Measurements from ENCODE around the gene TSFM. TPM values are rescaled to one million over a fixed set of nuclear protein-coding genes. Genes with fewer than 3 reads are reported as not detected.

The TSFM gene
- total RNA-seq, 1 donor from 2014 or later, result 25.8 TPM

DNA sequence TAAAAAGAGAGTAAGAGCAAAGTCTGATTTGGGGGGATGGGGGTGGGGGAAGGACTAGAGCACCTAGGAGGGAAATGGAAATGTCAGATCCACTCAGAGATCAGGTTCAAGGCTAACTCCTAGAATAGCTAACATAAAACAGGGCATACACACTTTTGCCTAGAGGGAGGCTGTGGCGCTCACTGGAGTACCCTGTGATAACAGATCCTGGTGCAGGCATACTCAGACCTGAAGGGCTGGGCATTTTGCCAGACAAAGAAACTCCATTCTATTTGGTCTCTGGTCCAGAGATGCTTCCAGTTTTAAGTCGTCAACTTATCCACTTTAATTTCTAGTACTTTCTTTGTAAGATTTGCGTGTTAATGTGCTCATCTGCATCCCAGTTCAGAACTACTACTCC lies 58.1 kb downstream of the TSFM start:
- Mint-ChIP-seq H3K9me3 (ENCODE audit: unreplicated experiment) (no peaks in the 10 kb centered on the region), H3K4me3 (ENCODE audit: unreplicated experiment) (peak overlapping the region; percentile 65), H3K27ac (ENCODE audit: unreplicated experiment) (no peak overlapping the region), H3K27me3 (ENCODE audit: unreplicated experiment) (peaks cover 28% of the 10 kb centered on the region), H3K4me1 (ENCODE audit: unreplicated experiment) (peaks cover 78% of the 10 kb centered on the region), H3K36me3 (ENCODE audit: low read depth, unreplicated experiment) (peaks cover 19% of the 10 kb centered on the region)
- no peak for DNase-seq (ENCODE audit: low spot score)
- TF ChIP-seq, protein P1, sequence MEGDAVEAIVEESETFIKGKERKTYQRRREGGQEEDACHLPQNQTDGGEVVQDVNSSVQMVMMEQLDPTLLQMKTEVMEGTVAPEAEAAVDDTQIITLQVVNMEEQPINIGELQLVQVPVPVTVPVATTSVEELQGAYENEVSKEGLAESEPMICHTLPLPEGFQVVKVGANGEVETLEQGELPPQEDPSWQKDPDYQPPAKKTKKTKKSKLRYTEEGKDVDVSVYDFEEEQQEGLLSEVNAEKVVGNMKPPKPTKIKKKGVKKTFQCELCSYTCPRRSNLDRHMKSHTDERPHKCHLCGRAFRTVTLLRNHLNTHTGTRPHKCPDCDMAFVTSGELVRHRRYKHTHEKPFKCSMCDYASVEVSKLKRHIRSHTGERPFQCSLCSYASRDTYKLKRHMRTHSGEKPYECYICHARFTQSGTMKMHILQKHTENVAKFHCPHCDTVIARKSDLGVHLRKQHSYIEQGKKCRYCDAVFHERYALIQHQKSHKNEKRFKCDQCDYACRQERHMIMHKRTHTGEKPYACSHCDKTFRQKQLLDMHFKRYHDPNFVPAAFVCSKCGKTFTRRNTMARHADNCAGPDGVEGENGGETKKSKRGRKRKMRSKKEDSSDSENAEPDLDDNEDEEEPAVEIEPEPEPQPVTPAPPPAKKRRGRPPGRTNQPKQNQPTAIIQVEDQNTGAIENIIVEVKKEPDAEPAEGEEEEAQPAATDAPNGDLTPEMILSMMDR (IDR thresholded peaks at IDR 0.05; ENCODE audit: unreplicated experiment), result no peak

DNA sequence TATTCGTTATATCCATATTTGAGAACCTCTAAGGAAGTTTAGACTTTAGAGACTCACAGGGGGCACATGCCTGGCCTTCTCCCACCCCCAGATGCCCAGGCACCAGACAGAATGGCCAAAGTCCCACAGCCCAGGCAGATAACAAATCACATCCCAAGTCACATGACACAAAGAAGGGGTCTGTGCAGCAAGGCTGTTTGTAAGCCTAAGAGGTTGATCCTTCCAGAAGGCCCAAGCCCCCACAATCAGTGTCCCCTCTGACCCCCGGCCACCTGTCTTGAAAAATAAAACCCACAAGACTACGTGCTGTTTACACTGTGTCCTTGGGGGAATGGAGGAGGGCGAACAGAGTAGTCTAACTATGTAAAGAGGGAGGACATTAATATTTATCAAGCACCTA lies 58.9 kb downstream of the TSFM start:
- Mint-ChIP-seq H3K4me1 (ENCODE audit: unreplicated experiment) (peaks cover 71% of the 10 kb centered on the region), H3K4me3 (ENCODE audit: unreplicated experiment) (peak overlapping the region; percentile 65), H3K9me3 (ENCODE audit: unreplicated experiment) (no peaks in the 10 kb centered on the region), H3K36me3 (ENCODE audit: low read depth, unreplicated experiment) (peaks cover 19% of the 10 kb centered on the region), H3K27ac (ENCODE audit: unreplicated experiment) (peak overlapping the region; percentile 45), H3K27me3 (ENCODE audit: unreplicated experiment) (peaks cover 28% of the 10 kb centered on the region)
- DNase-seq (ENCODE audit: low spot score), result no peak
- TF ChIP-seq, protein P1 (IDR thresholded peaks at IDR 0.05; ENCODE audit: unreplicated experiment), result no peak

DNA sequence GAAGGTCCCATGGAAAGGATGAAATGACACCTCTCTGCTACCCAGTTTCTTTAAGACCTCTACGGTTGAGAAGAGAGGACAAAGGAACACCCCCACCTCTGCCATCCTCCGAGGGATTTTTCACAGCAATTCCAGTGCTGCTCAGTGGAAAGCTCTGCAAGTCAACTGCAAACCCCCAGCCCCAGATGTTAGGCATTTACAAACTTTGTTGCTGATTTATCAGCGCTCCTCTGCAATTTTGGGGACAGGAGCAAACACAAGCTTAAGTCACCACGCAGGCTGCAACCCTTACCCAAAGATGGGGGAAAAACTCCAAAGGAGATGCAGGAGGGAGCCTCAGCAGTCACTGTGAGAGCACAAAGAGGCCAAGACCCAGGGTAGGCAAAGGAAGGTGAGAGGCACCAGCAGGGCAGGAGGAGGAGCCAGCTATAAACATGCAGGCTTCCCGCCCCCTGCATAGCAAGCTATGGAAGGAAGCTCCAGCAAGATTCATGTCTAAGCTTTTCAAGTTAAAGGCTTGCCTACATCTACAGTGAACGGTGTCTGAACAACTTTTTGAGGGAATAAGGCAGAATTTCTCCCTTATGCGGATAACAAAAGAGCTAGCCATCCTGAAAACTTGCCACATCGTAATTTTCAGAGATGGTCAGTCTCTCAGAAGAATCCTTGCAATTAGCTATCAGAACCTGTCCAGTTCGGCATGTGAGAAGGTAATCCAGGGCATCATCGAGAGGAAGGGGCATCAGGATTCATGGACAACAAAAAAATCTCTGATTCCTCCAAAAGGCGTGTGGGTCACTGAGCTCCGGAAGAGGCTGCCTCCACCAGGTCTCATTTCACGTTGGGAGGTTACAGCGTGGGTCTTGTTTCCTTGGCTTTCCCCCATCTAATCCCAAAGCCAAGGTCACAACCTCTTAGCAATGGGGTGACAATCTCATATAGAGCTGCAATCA lies 60.0 kb downstream of the TSFM start:
- Mint-ChIP-seq H3K4me1 (ENCODE audit: unreplicated experiment) (peaks cover 63% of the 10 kb centered on the region), H3K27me3 (ENCODE audit: unreplicated experiment) (peaks cover 29% of the 10 kb centered on the region), H3K27ac (ENCODE audit: unreplicated experiment) (no peak overlapping the region), H3K9me3 (ENCODE audit: unreplicated experiment) (no peaks in the 10 kb centered on the region), H3K4me3 (ENCODE audit: unreplicated experiment) (peak overlapping the region; percentile 93), H3K36me3 (ENCODE audit: low read depth, unreplicated experiment) (peaks cover 19% of the 10 kb centered on the region)
- TF ChIP-seq, protein P1 (IDR thresholded peaks at IDR 0.05; ENCODE audit: unreplicated experiment), result no peak
- no peak for DNase-seq (ENCODE audit: low spot score)

DNA sequence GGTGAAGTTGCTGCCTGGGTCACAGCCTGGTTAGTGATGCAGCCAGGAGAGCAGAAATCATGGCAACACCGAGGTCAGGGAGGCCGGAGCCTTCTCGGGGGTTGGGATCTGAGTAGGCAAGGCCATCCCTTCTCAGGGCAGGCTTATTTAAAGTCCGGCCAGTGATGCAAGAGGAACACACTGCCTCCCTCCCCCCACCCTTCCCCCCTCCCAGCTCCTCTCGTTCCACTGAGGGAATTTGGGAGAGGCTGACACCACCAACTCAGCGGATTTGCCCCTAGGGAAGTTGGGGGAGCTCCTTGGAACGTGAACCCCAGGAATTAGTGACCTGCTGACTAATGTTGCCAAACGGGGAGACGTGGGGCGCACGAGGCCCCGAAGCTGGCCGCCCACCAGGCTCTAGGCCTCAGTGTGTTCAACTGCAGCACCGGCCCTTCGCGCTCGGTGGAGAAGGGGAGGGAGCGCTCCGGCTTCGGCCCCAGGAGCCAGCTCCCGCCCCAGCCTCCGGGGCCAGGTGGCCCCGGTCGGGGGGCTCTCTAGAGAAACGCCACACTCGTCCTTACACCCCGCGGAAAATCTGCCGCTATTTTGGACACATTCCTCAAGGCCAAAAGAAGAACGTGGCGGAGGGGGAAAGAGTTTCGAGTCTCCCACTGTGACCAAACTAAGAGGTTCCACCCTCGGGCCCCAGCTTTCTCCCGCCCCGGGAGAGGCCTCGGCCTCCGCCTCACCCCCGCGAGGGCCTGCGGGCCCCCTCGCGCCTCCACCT lies 62.3 kb downstream of the TSFM start:
- peaks cover 38% of the 10 kb centered on the region for H3K27me3 Mint-ChIP-seq (ENCODE audit: unreplicated experiment)
- DNase-seq (ENCODE audit: low spot score), result peak; percentile 37
- H3K36me3 Mint-ChIP-seq (ENCODE audit: low read depth, unreplicated experiment), result peaks cover 19% of the 10 kb centered on the region
- no peaks in the 10 kb centered on the region for H3K9me3 Mint-ChIP-seq (ENCODE audit: unreplicated experiment)
- peaks cover 57% of the 10 kb centered on the region for H3K4me1 Mint-ChIP-seq (ENCODE audit: unreplicated experiment)
- TF ChIP-seq, protein P1 (IDR thresholded peaks at IDR 0.05; ENCODE audit: unreplicated experiment), result no peak
- peak overlapping the region; percentile 93 for H3K4me3 Mint-ChIP-seq (ENCODE audit: unreplicated experiment)
- peak overlapping the region; percentile 91 for H3K27ac Mint-ChIP-seq (ENCODE audit: unreplicated experiment)
